Stimulated activated CD4-positive, alpha-beta T cell treated with anti-CD3 and anti-CD28 coated beads, TNF-alpha, amount 100 ng/mL, for 4 hours (primary cell): ENCODE data around the gene METTL14.
"Not testable (repeated sequence)": the region's sequence is repeated elsewhere in the genome, so short reads cannot be mapped to it uniquely, and the experiment has no call there.

Source experiments
- DNase-seq, 3 experiments: peaks; one replicate each; pipeline ENCODE4 v3.0.0-alpha.2; 2020; ENCODE audit warnings: low read depth in 3 of 3

Gene METTL14

DNA sequence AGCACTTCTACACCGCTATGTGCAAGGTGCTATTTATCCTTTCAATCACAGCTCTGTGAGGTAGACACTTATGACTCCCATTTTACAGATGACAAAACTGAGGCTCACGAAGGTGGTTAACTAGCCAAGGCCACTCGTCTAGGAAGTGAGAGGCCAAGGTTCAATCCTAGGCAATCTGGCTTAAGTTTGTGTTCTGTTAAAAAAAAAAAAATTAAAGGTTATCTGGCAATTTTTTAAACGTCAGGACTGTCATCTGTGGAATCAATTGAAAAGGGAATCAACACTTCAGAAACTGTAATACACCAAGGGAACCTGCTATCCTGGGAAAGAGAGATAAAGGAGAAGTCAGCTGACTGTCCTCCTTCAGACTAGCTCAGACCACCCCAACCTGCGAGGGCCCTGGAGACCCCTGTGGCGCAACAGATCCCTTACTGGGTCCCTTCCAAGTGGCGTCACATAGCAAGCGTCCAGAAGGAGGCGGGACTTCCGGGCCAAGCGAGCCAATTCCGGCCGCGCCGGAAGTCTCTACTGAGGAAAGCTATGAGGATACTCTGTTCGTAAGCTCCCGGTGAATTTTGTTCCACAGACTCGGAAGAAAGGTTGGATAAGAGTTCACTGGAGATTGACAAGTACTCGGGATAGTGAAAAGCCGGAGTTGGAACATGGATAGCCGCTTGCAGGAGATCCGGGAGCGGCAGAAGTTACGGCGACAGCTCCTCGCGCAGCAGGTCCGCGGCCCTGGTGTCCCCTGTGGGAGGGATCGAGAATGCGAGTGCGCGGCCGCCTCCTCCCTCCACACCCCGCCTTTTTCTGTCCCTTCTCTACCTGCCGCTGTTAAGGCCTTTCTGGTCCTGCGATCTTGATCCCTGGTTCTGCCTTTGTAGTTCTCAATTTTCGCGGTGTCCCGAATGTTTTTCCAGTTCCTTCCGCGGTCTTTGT lies at the start of gene METTL14:
METTL14 (plus strand) TSS at position 520 of the 939 bp plus-strand sequence; CDS start at position 663, 143 bp downstream.
- peak; percentile 70 to 80 (median 70) for DNase-seq

DNA sequence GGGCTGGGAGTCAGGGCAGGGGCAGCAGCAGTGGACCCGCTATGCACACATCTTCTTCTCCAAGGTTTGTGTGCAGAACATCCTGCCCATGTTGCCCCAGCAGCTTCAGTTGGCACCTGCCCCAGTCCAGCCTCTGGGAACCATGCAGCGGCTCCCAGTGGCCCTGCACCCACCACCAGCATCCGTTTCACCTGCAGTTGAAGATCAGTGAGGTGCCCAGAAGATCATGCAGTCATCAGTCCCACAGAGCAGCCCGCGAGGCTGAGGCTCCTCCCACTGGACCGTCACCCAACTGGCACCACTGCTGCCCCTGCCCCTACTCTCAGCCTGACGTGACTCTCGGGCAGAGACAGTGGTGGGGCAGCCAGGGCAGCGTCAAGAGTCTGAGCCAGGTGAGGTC lies 49.1 kb upstream of the METTL14 start:
- not testable (repeated sequence) for DNase-seq

GRCh38 chr4:118664665-118665064 lies 20.5 kb upstream of the METTL14 start:
- DNase-seq, result not testable (repeated sequence)

DNA sequence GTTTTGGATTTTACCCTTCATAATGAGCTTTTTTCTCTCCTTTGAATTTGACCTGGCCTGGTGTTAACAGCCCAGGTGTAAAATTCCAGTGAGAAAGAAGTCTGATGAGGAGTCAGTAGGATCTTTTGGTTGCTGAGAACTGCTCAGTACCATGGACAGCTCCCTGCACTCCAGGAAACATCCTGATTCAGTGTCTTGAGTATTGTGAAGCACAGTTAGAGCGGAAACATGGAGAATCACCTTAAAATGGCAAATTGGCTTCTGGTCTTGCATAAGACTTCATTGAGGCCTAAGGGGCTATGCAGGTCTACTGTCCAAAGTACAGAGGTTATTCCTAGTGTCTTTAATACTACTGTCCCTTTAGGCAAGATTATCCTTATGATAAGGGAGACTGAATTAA lies 16.0 kb upstream of the METTL14 start:
- DNase-seq, result peak in 1 of 3 experiments; percentile 8

GRCh38 chr4:118670968-118671367 lies 14.2 kb upstream of the METTL14 start:
- not testable (repeated sequence) for DNase-seq

- DNase-seq, result no peak
Observed at GRCh38 chr4:118676128-118676527, 9.1 kb upstream of the METTL14 start.

DNA sequence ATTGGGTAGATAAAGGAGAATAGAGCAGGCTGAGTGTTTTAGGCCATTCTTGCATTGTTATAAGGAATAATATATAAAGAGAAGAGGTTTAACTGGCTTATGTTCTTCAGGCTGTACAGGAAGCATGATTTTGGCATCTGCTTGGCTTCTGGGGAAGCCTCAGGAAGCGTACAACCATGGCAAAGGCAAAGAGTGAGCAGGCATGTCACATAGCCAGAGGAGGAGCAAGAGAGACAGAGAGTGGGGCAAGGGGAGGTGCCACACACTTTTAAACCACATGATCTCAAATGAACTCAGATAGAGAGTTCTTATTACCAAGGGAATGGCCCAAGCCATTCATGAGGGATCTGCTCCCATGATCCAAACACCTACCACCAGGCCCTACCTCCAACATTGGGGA lies 4.4 kb upstream of the METTL14 start:
- no peak for DNase-seq

- DNase-seq, result no peak
Observed at GRCh38 chr4:118682928-118683327, 2.3 kb upstream of the METTL14 start.

DNA sequence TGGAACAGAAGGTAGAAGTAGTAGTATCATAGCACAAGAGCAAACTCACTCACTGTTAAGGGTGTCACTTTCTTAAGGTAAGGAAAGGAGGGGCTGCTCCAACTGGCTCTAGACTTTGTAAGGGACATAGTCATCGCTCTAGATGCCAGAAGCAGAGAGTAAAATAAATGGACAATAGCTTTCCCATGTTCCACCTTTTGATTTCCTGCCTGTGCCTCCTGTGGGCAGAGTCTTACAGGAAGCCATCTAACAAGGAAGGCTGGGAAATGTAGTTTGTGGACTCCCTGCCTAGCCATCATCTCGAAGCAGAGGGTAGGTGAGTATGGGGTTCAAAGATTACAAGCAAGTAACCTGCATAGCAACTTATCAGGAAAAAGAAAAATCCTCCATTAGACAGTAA lies 1.7 kb upstream of the METTL14 start:
- DNase-seq, result no peak

DNA sequence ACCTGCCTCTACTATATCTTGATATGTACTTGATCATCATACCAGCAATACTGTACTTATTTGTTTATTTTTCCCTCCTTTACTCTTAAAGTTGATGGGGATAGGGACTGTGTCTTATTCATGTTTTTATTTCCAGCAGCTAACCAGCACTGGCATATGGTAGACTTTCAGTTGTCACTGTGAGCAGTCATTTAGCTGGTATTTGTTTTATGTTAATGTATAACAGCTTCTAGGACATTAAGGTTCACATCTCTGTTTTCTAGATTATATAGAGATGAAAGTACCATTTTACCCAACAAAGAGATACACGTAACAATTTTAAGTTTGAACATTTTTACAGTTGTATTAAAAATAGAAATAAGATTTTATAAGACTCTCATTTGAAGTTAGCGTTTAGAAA lies 17.9 kb downstream of the METTL14 start:
- DNase-seq, result no peak

DNA sequence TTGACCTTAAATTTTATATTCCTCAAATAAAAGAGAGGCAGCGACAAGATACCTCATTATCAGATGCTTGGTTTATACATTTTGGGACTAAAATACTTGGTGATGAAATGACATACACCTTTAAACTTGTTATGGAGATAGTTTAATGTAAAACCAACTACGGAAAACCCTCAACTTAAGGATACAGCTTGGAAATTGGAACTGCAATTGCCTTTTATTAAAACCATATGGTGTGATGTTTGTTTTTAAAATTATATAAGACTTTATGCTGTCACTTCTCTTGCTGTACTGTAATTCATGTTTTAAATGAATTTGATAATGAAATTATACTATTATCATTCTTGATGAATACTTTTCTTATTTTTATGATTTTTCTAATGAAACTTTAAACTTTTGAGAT lies 25.9 kb downstream of the METTL14 start:
- no peak for DNase-seq

- DNase-seq, result no peak
Observed at GRCh38 chr4:118712872-118713271, 27.7 kb downstream of the METTL14 start.

DNA sequence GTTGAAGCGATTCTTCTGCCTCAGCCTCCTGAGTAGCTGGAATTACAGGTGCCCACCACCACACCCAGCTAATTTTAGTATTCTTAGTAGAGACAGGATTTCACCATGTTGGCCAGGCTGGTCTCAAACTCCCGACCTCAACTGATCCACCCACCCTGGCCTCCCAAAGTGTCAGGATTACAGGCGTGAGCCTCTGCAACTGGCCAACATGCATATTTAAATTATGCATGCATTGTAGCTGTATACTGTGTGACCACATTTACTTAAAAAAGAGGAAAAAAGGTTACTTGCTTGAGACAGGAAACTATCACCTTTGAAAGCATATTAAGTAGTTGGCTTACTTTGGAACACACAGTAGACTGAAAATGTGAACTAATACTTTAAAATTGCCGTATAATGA lies 29.5 kb downstream of the METTL14 start:
- DNase-seq, result no peak

DNA sequence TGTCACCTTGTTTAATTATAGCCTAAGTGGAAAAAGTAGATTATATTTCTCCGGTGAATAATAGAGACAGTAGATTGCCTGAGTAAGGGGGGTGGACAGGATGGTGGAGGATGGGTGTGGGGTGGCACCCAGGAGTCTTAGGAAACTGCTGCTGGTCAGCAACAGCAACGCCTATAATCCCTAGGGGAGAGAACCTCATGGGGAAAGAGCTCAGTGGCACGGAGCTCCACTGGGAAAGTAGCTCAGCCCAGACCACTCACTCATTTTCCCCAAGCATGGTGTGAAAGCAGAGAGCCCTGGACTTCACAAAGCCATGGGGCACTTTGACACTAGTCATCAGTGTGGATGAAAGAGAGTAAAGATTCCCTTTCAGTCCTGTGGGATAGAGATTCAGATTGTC lies 31.1 kb downstream of the METTL14 start:
- DNase-seq, result no peak

GRCh38 chr4:118718511-118719170 lies 33.4 kb downstream of the METTL14 start:
- no peak for DNase-seq

GRCh38 chr4:118721752-118722151 lies 36.6 kb downstream of the METTL14 start:
- no peak for DNase-seq

DNA sequence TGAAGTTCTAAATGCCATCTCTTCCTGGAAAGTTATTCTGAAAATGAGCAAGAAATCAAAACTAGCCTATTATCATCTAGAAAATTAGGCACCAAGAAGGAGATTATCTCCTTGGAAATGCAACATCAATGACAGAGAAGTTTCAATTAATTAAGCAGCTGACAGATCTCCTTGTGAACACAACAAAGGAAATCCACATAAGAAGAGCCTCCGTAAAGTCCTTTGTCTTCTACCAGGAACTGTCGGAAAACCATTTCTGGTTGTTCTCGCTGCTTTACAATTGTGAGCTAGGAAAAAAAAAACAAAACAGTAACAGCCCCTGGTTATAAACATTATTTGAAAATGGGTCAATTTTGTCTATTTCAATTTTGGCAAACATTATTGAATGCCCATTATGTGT lies 38.2 kb downstream of the METTL14 start:
- no peak for DNase-seq

DNA sequence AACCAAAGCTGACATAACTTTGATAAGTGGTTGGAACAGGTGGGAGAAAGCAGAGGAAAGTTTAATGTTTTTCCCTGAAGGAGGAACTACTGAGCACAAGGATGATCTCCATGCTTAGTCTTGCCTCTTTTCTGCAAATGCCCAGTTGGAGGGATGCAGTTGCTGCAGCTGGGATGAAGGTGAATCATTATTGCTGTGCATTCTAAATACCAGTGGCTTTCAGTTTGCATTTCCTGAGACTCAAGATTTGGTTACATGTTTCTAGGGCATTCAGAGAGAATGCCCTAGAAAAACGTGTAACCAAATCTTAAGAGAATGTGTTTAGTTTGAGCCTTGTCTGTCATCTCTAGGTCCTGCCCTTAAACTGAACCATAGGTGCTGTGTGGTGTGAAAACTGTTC lies 42.2 kb downstream of the METTL14 start:
- no peak for DNase-seq

GRCh38 chr4:118729287-118730286 lies 44.4 kb downstream of the METTL14 start:
- DNase-seq, result no peak

GRCh38 chr4:118730683-118731082 lies 45.5 kb downstream of the METTL14 start:
- no peak for DNase-seq

GRCh38 chr4:118732591-118733330 lies 47.6 kb downstream of the METTL14 start:
- no peak for DNase-seq
